Heart left ventricle (tissue), 13 donors: ENCODE data around the gene VWA8.

ENCODE experiments used
- POLR2A ChIP-seq, 2 donors: fragments of 450-650 bp; IDR thresholded peaks; one replicate each; pipeline ENCODE4 v1.6.1; 2017; ENCODE audit warnings: antibody characterized with exemption in 2 of 2, mild to moderate bottlenecking in 2 of 2, moderate library complexity in 2 of 2
- TF ChIP-seq, protein P1 (sequence below), 12 donors: fragments of 200-600 bp; sonication (generic) in 4 of 12; IDR thresholded peaks; one replicate each; pipeline versions ENCODE4 v1.5.0 to v1.8.0; 2018 to 2022; ENCODE audit warnings: antibody characterized with exemption in 12 of 12, mild to moderate bottlenecking in 5 of 12
- donor health status: ischemic (EF 13 %, LVEDD 7.1; RV severe dilation, severe dysfunction).
- donor health status: DM: no; HTN: yes; CAD: no.
- donor health status: DM: no; HTN: no; CAD: no.
- donor health status: ischemic (EF 25% LVEDD 6.9; RV normal size, moderate dysfunction).
- donor health status: ischemic (EF 25% LVEDD 5.7; RV mildly dilated, moderate dysfunction).
- donor health status: ischemic (EF 35%, LVEDD 5.7; RV mildly dilated, moderate dysfunction).
- donor health status: nonischemic (EF 11% LVEDD 7.7; RV severe dilation, severe dysfunction).
- donor health status: DM: yes; HTN: yes; CAD: no.
- donor health status: PGD.
- donor health status: ischemic (EF 29% LVEDD 5.4; RV normal size, mild dysfunction).
- donor health status: nonischemic (EF 23%, LVEDD 6.1; RV moderate dilation, normal function).

DNA sequence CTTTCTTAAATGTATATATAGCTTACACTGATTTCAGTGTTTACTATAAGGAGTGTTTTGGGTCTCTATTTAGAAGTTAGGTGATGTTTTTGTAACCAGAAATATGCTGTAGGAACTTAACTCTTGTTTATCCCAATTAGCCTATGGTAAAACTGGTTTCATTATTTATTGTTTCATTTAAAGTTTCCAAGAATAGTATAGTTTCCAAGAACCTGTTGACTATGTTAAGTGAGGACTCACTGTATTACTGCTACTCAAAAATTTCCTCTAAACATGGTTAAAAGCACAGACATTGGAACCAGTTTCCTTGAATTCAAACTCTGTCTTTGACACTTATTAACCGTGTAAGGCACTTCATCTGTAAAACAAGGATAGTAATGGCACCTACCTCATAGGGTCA lies 316.2 kb downstream of the VWA8 start:
- TF ChIP-seq, protein P1, sequence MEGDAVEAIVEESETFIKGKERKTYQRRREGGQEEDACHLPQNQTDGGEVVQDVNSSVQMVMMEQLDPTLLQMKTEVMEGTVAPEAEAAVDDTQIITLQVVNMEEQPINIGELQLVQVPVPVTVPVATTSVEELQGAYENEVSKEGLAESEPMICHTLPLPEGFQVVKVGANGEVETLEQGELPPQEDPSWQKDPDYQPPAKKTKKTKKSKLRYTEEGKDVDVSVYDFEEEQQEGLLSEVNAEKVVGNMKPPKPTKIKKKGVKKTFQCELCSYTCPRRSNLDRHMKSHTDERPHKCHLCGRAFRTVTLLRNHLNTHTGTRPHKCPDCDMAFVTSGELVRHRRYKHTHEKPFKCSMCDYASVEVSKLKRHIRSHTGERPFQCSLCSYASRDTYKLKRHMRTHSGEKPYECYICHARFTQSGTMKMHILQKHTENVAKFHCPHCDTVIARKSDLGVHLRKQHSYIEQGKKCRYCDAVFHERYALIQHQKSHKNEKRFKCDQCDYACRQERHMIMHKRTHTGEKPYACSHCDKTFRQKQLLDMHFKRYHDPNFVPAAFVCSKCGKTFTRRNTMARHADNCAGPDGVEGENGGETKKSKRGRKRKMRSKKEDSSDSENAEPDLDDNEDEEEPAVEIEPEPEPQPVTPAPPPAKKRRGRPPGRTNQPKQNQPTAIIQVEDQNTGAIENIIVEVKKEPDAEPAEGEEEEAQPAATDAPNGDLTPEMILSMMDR (IDR thresholded peaks at IDR 0.05): no peak
- TF ChIP-seq POLR2A (IDR thresholded peaks at IDR 0.05): no peak
